Cerebellar nuclear complex (tissue), 1 donor: Measurements from ENCODE around the gene MEF2A.
"Not testable (repeated sequence)": the region's sequence is repeated elsewhere in the genome, so short reads cannot be mapped to it uniquely, and the experiment has no call there.

Experiments used
- DNase-seq, 2 experiments: peaks; one replicate each; lab custom pipeline; 2025; lab: John Stamatoyannopoulos, UW

MEF2A gene

GRCh38 chr15:99565299-99566156, at the start of gene MEF2A:
MEF2A (plus strand) TSS chr15:99565984; CDS start chr15:99633120, 67,136 bp downstream.
- DNase-seq, result peak in 1 of 2 experiments; percentile 43

GRCh38 chr15:99518191-99518590, 47.6 kb upstream of the MEF2A start:
- no peak for DNase-seq

GRCh38 chr15:99519366-99519765, 46.4 kb upstream of the MEF2A start:
- not testable (repeated sequence) for DNase-seq

GRCh38 chr15:99522288-99522687, 43.5 kb upstream of the MEF2A start:
- DNase-seq, result no peak

GRCh38 chr15:99526176-99526575, 39.6 kb upstream of the MEF2A start:
- no peak for DNase-seq

GRCh38 chr15:99526671-99527070, 39.1 kb upstream of the MEF2A start:
- no peak for DNase-seq

GRCh38 chr15:99536422-99537040, 29.3 kb upstream of the MEF2A start:
- peak in 1 of 2 experiments; percentile 50 for DNase-seq

GRCh38 chr15:99537344-99537743, 28.4 kb upstream of the MEF2A start:
- DNase-seq, result peak in 1 of 2 experiments; percentile 0

- DNase-seq, result no peak
Observed at GRCh38 chr15:99538261-99538660, 27.5 kb upstream of the MEF2A start.

GRCh38 chr15:99542828-99543227, 23.0 kb upstream of the MEF2A start:
- DNase-seq, result no peak

GRCh38 chr15:99545605-99546004, 20.2 kb upstream of the MEF2A start:
- DNase-seq, result no peak

GRCh38 chr15:99546441-99547100, 19.2 kb upstream of the MEF2A start:
- no peak for DNase-seq

- no peak for DNase-seq
Observed at GRCh38 chr15:99547517-99547916, 18.3 kb upstream of the MEF2A start.

- DNase-seq, result no peak
Observed at GRCh38 chr15:99550077-99550476, 15.7 kb upstream of the MEF2A start.

- DNase-seq, result no peak
Observed at GRCh38 chr15:99552111-99552510, 13.7 kb upstream of the MEF2A start.

GRCh38 chr15:99554880-99555488, 10.8 kb upstream of the MEF2A start:
- DNase-seq, result no peak

- DNase-seq, result no peak
Observed at GRCh38 chr15:99556011-99556410, 9.8 kb upstream of the MEF2A start.

GRCh38 chr15:99556578-99556977, 9.2 kb upstream of the MEF2A start:
- DNase-seq, result no peak

GRCh38 chr15:99558084-99558483, 7.7 kb upstream of the MEF2A start:
- DNase-seq, result no peak

- DNase-seq, result no peak
Observed at GRCh38 chr15:99558571-99558970, 7.2 kb upstream of the MEF2A start.

GRCh38 chr15:99561476-99562230, 4.1 kb upstream of the MEF2A start:
- no peak for DNase-seq

GRCh38 chr15:99562238-99562637, 3.5 kb upstream of the MEF2A start:
- no peak for DNase-seq
